ENCODE measurements around the gene LNX1. TPM values are rescaled to one million over a fixed set of nuclear protein-coding genes. Genes with fewer than 3 reads are reported as not detected.

The LNX1 gene
- total and polyA plus RNA-seq, 2 of the 8 experiments (the other 6 are each of a cell fraction or from before 2014, with no cell fraction given) = 2.7 to 3.8 TPM

DNA sequence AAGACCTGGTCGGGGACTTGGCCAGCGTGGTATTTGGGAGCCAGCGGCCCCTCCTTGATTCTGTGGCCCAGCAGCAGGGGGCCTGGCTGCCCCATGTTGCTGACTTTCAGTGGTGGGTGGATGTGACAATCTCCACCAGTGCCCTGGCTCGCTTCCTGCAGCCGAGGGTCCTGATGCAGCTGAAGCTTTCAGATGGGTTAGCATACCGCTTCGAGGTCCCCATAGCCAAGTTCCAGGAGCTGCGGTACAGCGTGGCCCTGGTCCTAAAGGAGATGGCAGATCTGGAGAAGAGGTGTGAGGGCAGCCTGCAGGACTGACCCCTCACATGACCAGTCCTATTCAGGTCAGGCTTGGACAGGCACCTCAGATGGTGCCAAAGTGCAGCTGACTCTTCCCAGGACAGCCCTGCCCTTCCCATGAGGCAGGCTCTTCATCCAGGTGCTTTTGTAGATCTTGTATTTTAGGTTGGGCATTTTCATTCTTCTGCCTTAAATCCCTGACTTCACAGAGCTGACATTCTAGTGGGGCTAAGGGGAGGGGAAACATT lies 15.1 kb downstream of the LNX1 start (continued):
- TF ChIP-seq, protein P1, sequence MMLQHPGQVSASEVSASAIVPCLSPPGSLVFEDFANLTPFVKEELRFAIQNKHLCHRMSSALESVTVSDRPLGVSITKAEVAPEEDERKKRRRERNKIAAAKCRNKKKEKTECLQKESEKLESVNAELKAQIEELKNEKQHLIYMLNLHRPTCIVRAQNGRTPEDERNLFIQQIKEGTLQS (IDR thresholded peaks at IDR 0.05; ENCODE audit: insufficient read depth, low read depth, low read length) = no peak
- TF ChIP-seq CREB1 (IDR thresholded peaks at IDR 0.05) (no peak), TBP (IDR thresholded peaks at IDR 0.05; ENCODE audit: low read depth, low read length) (no peak), CHD2 (IDR thresholded peaks at IDR 0.05; ENCODE audit: low read length) (no peak)
- TF ChIP-seq, protein P2, sequence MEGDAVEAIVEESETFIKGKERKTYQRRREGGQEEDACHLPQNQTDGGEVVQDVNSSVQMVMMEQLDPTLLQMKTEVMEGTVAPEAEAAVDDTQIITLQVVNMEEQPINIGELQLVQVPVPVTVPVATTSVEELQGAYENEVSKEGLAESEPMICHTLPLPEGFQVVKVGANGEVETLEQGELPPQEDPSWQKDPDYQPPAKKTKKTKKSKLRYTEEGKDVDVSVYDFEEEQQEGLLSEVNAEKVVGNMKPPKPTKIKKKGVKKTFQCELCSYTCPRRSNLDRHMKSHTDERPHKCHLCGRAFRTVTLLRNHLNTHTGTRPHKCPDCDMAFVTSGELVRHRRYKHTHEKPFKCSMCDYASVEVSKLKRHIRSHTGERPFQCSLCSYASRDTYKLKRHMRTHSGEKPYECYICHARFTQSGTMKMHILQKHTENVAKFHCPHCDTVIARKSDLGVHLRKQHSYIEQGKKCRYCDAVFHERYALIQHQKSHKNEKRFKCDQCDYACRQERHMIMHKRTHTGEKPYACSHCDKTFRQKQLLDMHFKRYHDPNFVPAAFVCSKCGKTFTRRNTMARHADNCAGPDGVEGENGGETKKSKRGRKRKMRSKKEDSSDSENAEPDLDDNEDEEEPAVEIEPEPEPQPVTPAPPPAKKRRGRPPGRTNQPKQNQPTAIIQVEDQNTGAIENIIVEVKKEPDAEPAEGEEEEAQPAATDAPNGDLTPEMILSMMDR (IDR thresholded peaks at IDR 0.05; ENCODE audit: control extremely low read depth in 1 of 3, insufficient read depth in 1 of 3, low read depth in 1 of 3, low read length in 3 of 3) = no peak

All from H1 (cell line).